OCI-LY7 (cell line): Measurements from ENCODE around the gene CHST13.

Source experiments
- CTCF ChIP-seq: fragments of 200-600 bp; sonication (generic); conservative IDR thresholded peaks from 2 replicates; pipeline ENCODE4 v1.5.1; 2014; ENCODE audit warnings: mild to moderate bottlenecking, antibody characterized with exemption, low read length, moderate library complexity, mixed read lengths
- EZH2phosphoT487 ChIP-seq: fragments of 200-600 bp; sonication (generic); IDR thresholded peaks from 2 replicates; pipeline ENCODE4 v1.6.1; 2018; ENCODE audit warnings: low read depth, borderline replicate concordance, mild to moderate bottlenecking, mixed run types, antibody characterized with exemption, low read length, moderate library complexity, mixed read lengths

GRCh38 chr3:126474498-126475412 is 49.2 kb upstream of the CHST13 start:
- no peak for TF ChIP-seq CTCF
- TF ChIP-seq EZH2phosphoT487, result no peak
